ENCODE data around the gene MMP24.
"Not testable (repeated sequence)": the region's sequence is repeated elsewhere in the genome, so short reads cannot be mapped to it uniquely, and the experiment has no call there.

MMP24 gene

GRCh38 chr20:35196313-35196712 lies 30.2 kb upstream of the MMP24 start:
- no peak for TF ChIP-seq CTCF (IDR thresholded peaks at IDR 0.05; ENCODE audit: low read depth, low read length)
- Histone ChIP-seq H3K27me3 (ENCODE audit: insufficient read depth, low read depth, severe bottlenecking) (no peaks in the 10 kb centered on the region), H3K4me3 (ENCODE audit: low read depth, low read length) (no peak overlapping the region), H3K27ac (no peak overlapping the region), H3K36me3 (no peaks in the 10 kb centered on the region), H3K9me3 (ENCODE audit: severe bottlenecking) (peaks cover 22% of the 10 kb centered on the region)
- DNase-seq, result no peak

GRCh38 chr20:35199740-35200139 lies 26.8 kb upstream of the MMP24 start:
- H3K4me3 ChIP-seq (ENCODE audit: low read depth, low read length), result no peak overlapping the region
- no peak overlapping the region for H3K27ac ChIP-seq

GRCh38 chr20:35200267-35200666 lies 26.2 kb upstream of the MMP24 start:
- Histone ChIP-seq H3K36me3 (no peaks in the 10 kb centered on the region), H3K9me3 (ENCODE audit: severe bottlenecking) (peaks cover 27% of the 10 kb centered on the region), H3K27me3 (ENCODE audit: insufficient read depth, low read depth, severe bottlenecking) (no peaks in the 10 kb centered on the region), H3K27ac (no peak overlapping the region), H3K4me3 (ENCODE audit: low read depth, low read length) (no peak overlapping the region)
- no peak for TF ChIP-seq CTCF (IDR thresholded peaks at IDR 0.05; ENCODE audit: low read depth, low read length)
- DNase-seq, result no peak

More at GRCh38 chr20:35199740-35200139, 26.8 kb upstream of the MMP24 start:
- no peak for TF ChIP-seq CTCF (IDR thresholded peaks at IDR 0.05; ENCODE audit: low read depth, low read length)
- Histone ChIP-seq H3K36me3 (no peaks in the 10 kb centered on the region), H3K9me3 (ENCODE audit: severe bottlenecking) (peaks cover 27% of the 10 kb centered on the region), H3K27me3 (ENCODE audit: insufficient read depth, low read depth, severe bottlenecking) (no peaks in the 10 kb centered on the region)
- DNase-seq, result no peak

GRCh38 chr20:35201467-35201866 lies 25.0 kb upstream of the MMP24 start:
- not testable (repeated sequence) for H3K27ac ChIP-seq; H3K27me3 ChIP-seq (ENCODE audit: insufficient read depth, low read depth, severe bottlenecking); DNase-seq; H3K36me3 ChIP-seq; H3K4me3 ChIP-seq (ENCODE audit: low read depth, low read length)
- peaks cover 23% of the 10 kb centered on the region for H3K9me3 ChIP-seq (ENCODE audit: severe bottlenecking)

GRCh38 chr20:35206802-35207201 lies 19.7 kb upstream of the MMP24 start:
- DNase-seq, result no peak
- no peak for TF ChIP-seq CTCF (IDR thresholded peaks at IDR 0.05; ENCODE audit: low read depth, low read length)

GRCh38 chr20:35207950-35208611 lies 18.4 kb upstream of the MMP24 start:
- H3K27ac ChIP-seq, result no peak overlapping the region
- TF ChIP-seq CTCF (IDR thresholded peaks at IDR 0.05; ENCODE audit: low read depth, low read length), result peak; percentile 75
- peak; percentile 90 for DNase-seq

More at GRCh38 chr20:35206802-35207201, 19.7 kb upstream of the MMP24 start:
- H3K36me3 ChIP-seq, result no peaks in the 10 kb centered on the region
- H3K27me3 ChIP-seq (ENCODE audit: insufficient read depth, low read depth, severe bottlenecking), result no peaks in the 10 kb centered on the region
- H3K9me3 ChIP-seq (ENCODE audit: severe bottlenecking), result peaks cover 8% of the 10 kb centered on the region
- no peak overlapping the region for H3K27ac ChIP-seq
- H3K4me3 ChIP-seq (ENCODE audit: low read depth, low read length), result no peak overlapping the region

More at GRCh38 chr20:35207950-35208611, 18.4 kb upstream of the MMP24 start:
- H3K27me3 ChIP-seq (ENCODE audit: insufficient read depth, low read depth, severe bottlenecking), result no peaks in the 10 kb centered on the region
- no peak overlapping the region for H3K4me3 ChIP-seq (ENCODE audit: low read depth, low read length)
- H3K9me3 ChIP-seq (ENCODE audit: severe bottlenecking), result peaks cover 4% of the 10 kb centered on the region
- no peaks in the 10 kb centered on the region for H3K36me3 ChIP-seq
